NCI-H748 (cell line): Measurements from ENCODE around the gene C10orf143.
A peak's percentile ranks its signal among the peaks of the same experiment; 100 is the strongest.
"Not testable (repeated sequence)": the region's sequence is repeated elsewhere in the genome, so short reads cannot be mapped to it uniquely, and the experiment has no call there.

ENCODE experiments used
- DNase-seq: peaks from one replicate; lab custom pipeline; 2025; ENCODE audit not compliant: unreplicated experiment; lab: John Stamatoyannopoulos, UW

Gene C10orf143

DNA sequence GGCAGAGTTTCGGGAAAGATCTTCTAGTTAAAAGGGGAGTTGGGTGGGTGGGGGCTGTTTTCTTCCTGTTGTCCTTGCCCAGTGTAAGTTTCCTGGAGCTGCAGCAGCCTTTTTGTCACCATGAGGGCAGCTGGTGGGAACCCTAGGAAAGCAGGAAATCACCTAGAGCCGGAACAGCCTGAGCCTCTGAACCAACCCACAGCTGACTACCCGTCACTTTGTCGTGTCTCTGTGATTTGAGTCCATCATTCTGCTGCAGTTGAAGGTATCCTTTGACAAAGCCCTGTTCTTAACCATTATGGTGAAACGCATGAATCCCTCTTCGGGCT lies 1.2 kb upstream of the C10orf143 start:
- DNase-seq: no peak

GRCh38 chr10:130111113-130111851 lies 652 bp upstream of the C10orf143 start:
- DNase-seq: peak; percentile 97

DNA sequence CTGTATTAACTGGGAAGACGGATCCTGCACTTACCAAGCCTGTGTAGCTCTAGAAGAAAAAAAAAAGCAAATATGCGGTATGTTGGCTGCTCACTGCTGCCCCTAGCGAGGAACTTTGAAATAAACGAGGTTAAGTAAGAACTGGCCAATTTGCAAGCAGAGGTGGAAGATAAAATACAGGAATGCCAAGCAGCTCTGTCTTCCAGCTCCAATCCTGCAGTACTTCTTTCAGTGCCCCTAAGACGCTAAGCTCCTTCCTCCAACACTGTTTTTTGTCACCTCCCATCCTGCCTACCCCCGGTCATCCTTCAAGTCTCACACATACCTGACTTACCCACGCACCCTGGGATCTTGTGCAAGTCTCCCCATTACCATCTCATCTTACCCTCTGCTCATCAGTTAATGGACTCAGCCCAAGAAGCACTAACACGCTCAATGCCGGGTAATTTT lies 809 bp downstream of the C10orf143 start:
- peak; percentile 69 for DNase-seq

GRCh38 chr10:130108934-130109604 lies 1.6 kb downstream of the C10orf143 start:
- no peak for DNase-seq

- DNase-seq: not testable (repeated sequence)
Observed at GRCh38 chr10:130108146-130108545, 2.5 kb downstream of the C10orf143 start.

GRCh38 chr10:130105724-130106123 lies 4.9 kb downstream of the C10orf143 start:
- no peak for DNase-seq

DNA sequence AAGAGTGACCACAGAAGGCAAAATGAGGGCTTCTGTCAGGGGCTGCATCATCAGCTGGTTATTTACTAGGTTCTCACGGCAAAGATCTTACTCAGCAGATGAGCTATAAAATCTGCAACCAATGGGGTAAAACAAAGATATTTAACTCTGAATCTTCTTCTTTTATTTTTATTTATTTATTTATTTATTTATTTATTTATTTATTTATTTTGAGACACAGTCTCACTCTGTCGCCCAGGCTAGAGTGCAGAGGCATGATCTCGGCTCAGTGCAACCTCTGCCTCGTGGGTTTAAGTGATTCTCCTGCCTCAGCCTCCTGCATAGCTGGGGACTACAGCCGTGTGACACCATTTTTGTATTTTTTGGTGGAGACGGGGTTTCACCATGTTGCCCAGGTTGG lies 11.3 kb downstream of the C10orf143 start:
- no peak for DNase-seq

DNA sequence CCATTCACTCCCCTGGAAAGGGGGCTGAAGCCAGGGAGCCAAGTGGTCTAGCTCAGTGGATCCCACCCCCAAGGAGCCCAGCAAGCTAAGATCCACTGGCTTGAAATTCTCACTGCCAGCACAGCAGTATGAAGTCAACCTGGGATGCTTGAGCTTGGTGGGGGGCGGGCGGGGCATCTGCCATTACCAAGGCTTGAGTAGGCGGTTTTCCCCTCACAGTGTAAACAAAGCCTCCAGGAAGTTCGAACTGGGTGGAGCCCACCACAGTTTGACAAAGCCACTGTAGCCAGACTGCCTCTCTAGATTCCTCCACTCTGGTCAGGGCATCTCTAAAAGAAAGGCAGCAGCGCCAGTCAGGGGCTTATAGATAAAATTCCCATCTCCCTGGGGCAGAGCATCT lies 20.1 kb downstream of the C10orf143 start:
- DNase-seq: peak; percentile 7

GRCh38 chr10:130080461-130080814 lies 30.2 kb downstream of the C10orf143 start:
- DNase-seq: no peak

DNA sequence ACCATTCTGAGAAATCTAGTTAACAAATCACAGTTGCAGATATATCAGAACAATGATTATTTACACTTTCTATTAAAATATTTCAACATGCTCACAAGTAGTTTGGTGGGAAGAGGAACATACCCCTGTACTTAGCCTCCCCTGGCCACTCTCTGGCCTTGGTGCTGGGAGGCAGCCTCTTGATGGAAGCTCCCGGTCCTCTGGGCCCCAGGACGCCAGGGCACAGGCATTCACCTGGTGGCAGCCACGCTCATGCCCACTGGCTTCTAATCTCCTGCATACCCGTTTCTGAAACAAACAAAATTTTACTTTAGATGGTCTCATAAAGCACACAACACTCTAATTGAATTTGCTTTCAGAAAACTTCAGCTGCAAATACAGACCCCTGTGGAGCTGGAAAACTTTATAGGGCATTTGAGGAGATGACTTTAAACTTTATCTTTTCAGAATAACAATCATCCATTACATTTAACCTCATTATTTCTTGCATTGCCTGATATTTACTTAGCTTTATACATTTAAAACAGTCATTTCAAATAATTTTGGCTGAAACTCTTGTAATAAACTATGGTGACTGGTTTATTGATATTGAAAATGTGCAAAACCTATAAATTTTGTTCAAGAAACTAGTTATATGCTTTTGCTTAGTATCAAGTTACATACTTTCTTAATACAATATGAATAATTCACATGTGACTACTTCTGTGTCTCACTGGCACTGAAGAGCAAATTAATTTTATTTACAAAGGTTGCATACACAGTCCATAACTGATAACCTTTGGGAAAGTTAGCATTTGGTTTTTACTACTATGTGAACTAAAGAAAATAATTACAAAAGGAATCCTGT lies 30.8 kb downstream of the C10orf143 start:
- no peak for DNase-seq

DNA sequence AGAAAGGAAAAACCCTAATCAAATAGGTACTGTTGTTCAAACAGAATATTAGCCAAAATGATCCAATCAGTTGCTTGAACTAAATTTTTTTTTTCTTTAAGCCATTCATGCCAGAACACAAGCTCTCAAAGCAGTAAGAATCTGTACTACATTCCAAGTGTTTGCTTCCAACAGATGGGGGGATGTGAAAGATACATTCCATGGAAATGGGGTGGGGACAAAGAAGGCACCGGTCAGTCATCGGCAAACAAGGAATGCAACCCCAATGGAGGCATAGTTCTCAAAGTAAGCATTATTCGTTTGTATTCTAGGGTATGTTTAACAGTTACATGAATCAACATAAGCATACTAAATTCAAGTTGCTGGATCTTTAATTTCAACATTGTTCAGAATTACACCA lies 32.5 kb downstream of the C10orf143 start:
- DNase-seq: no peak

DNA sequence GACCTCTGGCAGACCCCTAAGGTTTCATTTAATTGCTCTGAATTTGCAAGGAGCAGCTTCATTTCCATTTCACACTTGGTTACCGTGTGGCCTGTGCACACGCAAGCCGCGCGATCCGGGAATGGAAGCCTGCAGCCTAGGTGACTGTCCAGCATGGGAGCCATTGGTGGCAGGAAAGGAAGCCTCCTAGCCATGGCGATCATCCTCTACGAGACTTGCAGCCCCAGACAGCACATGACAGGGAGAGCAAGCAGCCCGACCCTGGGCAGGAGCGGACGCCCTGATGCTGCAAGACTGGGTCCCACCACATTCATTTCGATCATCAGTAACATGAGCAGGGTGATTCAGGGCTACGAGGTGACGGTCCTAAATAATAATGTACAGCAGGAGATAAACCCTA lies 33.9 kb downstream of the C10orf143 start:
- DNase-seq: no peak

DNA sequence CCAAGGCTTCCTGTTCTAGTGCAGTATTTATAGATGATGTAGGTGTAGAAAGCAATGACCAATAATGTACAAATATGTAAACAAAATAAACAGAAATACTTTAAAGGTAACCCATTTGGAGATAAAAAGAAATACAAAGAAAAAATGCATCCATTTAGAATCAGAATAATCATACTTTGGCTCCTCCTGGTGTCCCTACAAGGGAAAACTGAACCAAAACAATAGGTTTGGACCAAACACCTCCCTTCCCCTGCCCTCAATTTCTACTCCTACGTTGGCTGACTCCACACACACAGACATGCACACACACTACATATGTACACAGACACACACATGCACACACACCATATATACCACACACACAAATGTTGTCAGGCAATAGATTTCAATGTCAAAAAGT lies 36.0 kb downstream of the C10orf143 start:
- DNase-seq: no peak

GRCh38 chr10:130073912-130074311 lies 36.7 kb downstream of the C10orf143 start:
- no peak for DNase-seq

GRCh38 chr10:130072247-130072646 lies 38.4 kb downstream of the C10orf143 start:
- DNase-seq: no peak

- no peak for DNase-seq
Observed at GRCh38 chr10:130067893-130068292, 42.7 kb downstream of the C10orf143 start.

- peak; percentile 39 for DNase-seq
Observed at GRCh38 chr10:130066743-130067142, 43.9 kb downstream of the C10orf143 start.

GRCh38 chr10:130065251-130065650 lies 45.4 kb downstream of the C10orf143 start:
- no peak for DNase-seq

- no peak for DNase-seq
Observed at GRCh38 chr10:130064783-130065182, 45.8 kb downstream of the C10orf143 start.

- no peak for DNase-seq
Observed at GRCh38 chr10:130062976-130063375, 47.7 kb downstream of the C10orf143 start.

- no peak for DNase-seq
Observed at GRCh38 chr10:130062201-130062600, 48.4 kb downstream of the C10orf143 start.

DNA sequence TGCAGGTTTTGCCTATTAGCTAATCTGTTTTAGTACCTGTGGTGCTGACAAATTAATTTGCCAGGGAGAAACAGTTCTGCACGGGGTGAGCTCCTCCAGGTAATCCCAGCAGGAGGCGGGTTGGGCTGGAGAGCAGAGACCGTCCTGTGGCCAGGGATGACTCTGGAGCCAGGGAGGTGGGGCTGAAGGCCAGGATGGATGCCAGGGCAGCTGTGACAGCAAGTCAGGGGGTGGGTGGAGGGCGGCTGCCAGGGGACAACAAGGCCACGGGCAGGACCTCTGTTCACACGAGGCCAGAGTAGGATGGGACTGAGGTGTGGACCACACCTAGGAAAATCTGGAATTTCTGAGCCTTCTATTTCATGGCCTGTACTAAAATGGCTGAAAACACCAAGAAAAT lies 48.9 kb downstream of the C10orf143 start:
- no peak for DNase-seq
